Stomach (tissue), 9 donors: ENCODE results near the gene LMO2. TPM values are rescaled to one million over a fixed set of nuclear protein-coding genes. Genes with fewer than 3 reads are reported as not detected.

Experiments used
- DNase-seq, 2 donors: peaks; one replicate each; pipeline versions ENCODE4 v3.0.0 to v3.0.0-alpha.2; 2013 to 2019
- H3K27ac ChIP-seq, 5 donors: fragments of 200-600 bp in 4 of 5; sonication (generic) in 4 of 5; one replicate each; pipeline ENCODE4 v1.5.1; 2013 to 2019; ENCODE audit warnings: mild to moderate bottlenecking in 1 of 5, moderate library complexity in 1 of 5
- H3K27me3 ChIP-seq, 3 donors: fragments of 200-600 bp; sonication (generic); one replicate each; pipeline ENCODE4 v1.5.1; 2017 to 2019; ENCODE audit warnings: mixed run types in 1 of 3
- H3K36me3 ChIP-seq, 4 donors: fragments of 200-600 bp; sonication (generic); 1 replicate in 3 of 4; 2 replicates in 1 of 4; pipeline ENCODE4 v1.5.1; 2016 to 2019
- H3K4me1 ChIP-seq, 4 donors: fragments of 200-600 bp; sonication (generic); one replicate each; pipeline ENCODE4 v1.5.1; 2016 to 2019
- H3K4me3 ChIP-seq, 4 donors: fragments of 200-600 bp; sonication (generic) in 3 of 4; one replicate each; pipeline ENCODE4 v1.5.1; 2016 to 2019; ENCODE audit warnings: mild to moderate bottlenecking in 1 of 4
- H3K9me3 ChIP-seq, 4 donors: fragments of 200-600 bp; sonication (generic); one replicate each; pipeline ENCODE4 v1.5.1; 2016 to 2019
- EP300 ChIP-seq: sonication (generic); formaldehyde crosslinking; IDR thresholded peaks from one replicate; pipeline ENCODE4 v1.6.1; 2017; ENCODE audit warnings: antibody characterized with exemption
- POLR2A ChIP-seq, 4 donors: fragments of 450-650 bp; IDR thresholded peaks; one replicate each; pipeline ENCODE4 v1.6.1; 2016; ENCODE audit warnings: antibody characterized with exemption in 4 of 4, control low read depth in 2 of 4, mild to moderate bottlenecking in 1 of 4, moderate library complexity in 1 of 4
- POLR2AphosphoS5 ChIP-seq, 3 donors: sonication (generic); formaldehyde crosslinking; IDR thresholded peaks; one replicate each; pipeline ENCODE4 v1.6.1; 2016; ENCODE audit warnings: antibody characterized with exemption in 3 of 3
- WGBS, 5 donors: extraction: QIAGEN DNeasy Blood & Tissue Kit in 3 of 5; methylation state at CpG; one replicate each; pipeline versions ENCODE4 v1.1.5 to v1.1.7; 2013 to 2018; 5-methylcytosine and 5-hydroxymethylcytosine counted together
- intact Hi-C: fragments of 100-400 bp; cut with DNase I; formaldehyde crosslinking; loops from one replicate; pipeline ENCODE4 v1.15.1; 2023; ENCODE audit warnings: low total_unique reads
- polyA plus RNA-seq, 3 donors: library from polyadenylated mRNA; stranded (reverse); fragments of 200-250 nt; gene quantifications; one replicate each; pipeline ENCODE4 v1.2.3, GENCODE V29; 2013
- total RNA-seq, 5 donors: library from RNA; depleted of rRNA; stranded (reverse); fragments of >200 nt; gene quantifications; one replicate each; pipeline versions ENCODE4 v1.1.0 to v1.2.3, GENCODE V29; 2014 to 2016
- TF ChIP-seq, protein P1 (sequence below), 7 experiments: fragments of 450-650 bp in 4 of 7; fragments of 200-600 bp in 3 of 7; sonication (generic) in 3 of 7; IDR thresholded peaks; one replicate each; pipeline ENCODE4 v1.5.1; 2016 to 2019; ENCODE audit warnings: antibody characterized with exemption in 7 of 7, control low read depth in 2 of 7, mild to moderate bottlenecking in 1 of 7
- donor health status: healthy with polysubstance abuse.
- donor health status: Bipolar disorder and iron deficiency.
- donor health status: healthy.

Gene LMO2
- total and polyA plus RNA-seq, 8 donors, result 9.1 to 54.7 (median 12.3) TPM; not detected in 1

DNA sequence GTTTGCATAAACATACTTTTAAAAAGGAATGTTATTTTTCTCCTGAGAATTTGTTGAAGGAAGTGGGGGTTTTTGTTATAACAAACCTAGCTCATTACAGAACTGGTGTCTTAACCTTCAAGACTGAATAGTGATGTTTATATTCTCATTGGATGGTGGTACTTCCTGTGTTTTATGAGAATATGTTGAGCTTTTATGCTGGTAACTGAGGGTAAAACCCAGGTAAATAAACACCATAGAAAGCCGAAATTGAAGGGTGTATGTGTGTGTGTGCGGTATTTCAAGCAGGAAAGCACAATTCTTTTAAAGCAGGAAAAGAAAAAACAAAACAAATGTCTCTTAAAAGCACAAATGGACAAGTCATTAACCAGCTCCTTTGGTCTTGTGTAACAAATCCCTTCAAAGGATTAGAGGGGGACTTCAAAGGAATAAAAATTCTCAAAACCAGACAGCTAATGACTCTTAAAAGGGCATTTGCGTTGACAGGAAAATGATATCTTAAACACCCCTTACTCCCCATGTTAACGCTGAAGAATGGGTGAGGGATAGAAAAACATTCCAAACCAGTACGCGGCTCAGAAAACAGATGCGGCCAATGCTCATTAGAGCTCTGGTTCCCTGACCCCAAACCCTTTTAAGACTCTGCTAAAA, 23.8 kb downstream of the LMO2 start:
- WGBS, 5 donors, result 17 to 30% (median 24%) methylated on average over 7 of the region's 7 CpGs
- peaks cover 15 to 28% (median 20%) of the 10 kb centered on the region in 4 donors for H3K4me1 ChIP-seq
- intact Hi-C loops, result no loop called here
- peak overlapping the region; percentile 59 to 87 (median 64) for H3K4me3 ChIP-seq
- peaks cover 0 to 80% (median 19%) of the 10 kb centered on the region in 3 donors for H3K27me3 ChIP-seq
- no peaks in the 10 kb centered on the region for H3K9me3 ChIP-seq
- TF ChIP-seq, protein P1, sequence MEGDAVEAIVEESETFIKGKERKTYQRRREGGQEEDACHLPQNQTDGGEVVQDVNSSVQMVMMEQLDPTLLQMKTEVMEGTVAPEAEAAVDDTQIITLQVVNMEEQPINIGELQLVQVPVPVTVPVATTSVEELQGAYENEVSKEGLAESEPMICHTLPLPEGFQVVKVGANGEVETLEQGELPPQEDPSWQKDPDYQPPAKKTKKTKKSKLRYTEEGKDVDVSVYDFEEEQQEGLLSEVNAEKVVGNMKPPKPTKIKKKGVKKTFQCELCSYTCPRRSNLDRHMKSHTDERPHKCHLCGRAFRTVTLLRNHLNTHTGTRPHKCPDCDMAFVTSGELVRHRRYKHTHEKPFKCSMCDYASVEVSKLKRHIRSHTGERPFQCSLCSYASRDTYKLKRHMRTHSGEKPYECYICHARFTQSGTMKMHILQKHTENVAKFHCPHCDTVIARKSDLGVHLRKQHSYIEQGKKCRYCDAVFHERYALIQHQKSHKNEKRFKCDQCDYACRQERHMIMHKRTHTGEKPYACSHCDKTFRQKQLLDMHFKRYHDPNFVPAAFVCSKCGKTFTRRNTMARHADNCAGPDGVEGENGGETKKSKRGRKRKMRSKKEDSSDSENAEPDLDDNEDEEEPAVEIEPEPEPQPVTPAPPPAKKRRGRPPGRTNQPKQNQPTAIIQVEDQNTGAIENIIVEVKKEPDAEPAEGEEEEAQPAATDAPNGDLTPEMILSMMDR (IDR thresholded peaks at IDR 0.05), result no peak
- TF ChIP-seq EP300 (no peak), POLR2AphosphoS5 (IDR thresholded peaks at IDR 0.05) (no peak), POLR2A (IDR thresholded peaks at IDR 0.05) (no peak)
- peak overlapping the region in 4 of 5 donors; percentile 66 to 87 (median 80) for H3K27ac ChIP-seq
- DNase-seq, result no peak
- no peaks in the 10 kb centered on the region for H3K36me3 ChIP-seq

DNA sequence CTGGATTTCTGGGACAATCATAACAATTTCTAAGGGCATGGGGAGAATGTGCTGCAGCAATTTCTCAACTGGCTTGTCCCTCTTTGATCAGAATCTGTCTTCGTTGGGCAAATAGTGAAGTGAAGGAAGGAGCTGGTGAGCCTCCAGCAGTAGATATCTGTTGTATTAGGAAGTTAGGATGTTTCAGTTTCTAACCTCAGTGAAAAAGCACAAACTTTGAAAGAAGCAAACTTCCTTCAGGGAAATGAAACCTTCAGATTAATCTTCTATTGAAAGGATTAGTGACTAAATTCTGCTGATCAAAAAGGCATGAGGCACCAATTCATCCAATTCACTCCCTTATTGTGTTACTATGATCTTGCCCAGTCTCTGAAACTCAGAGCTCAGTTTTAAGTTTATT, 24.3 kb downstream of the LMO2 start:
- TF ChIP-seq POLR2A (IDR thresholded peaks at IDR 0.05), result no peak
- no peak for TF ChIP-seq EP300
- TF ChIP-seq, protein P1 (IDR thresholded peaks at IDR 0.05), result no peak
- no peak for TF ChIP-seq POLR2AphosphoS5 (IDR thresholded peaks at IDR 0.05)
- intact Hi-C loops, result no loop called here
- no peaks in the 10 kb centered on the region for H3K36me3 ChIP-seq
- WGBS, 5 donors, result 32 to 58% (median 52%) methylated on average over 1 of the region's 1 CpG
- H3K27me3 ChIP-seq, result peaks cover 0 to 75% (median 19%) of the 10 kb centered on the region in 3 donors
- H3K4me3 ChIP-seq, result peak overlapping the region in 3 of 4 donors; percentile 61 to 87 (median 68)
- no peak for DNase-seq
- H3K9me3 ChIP-seq, result no peaks in the 10 kb centered on the region
- peaks cover 15 to 28% (median 20%) of the 10 kb centered on the region in 4 donors for H3K4me1 ChIP-seq
- H3K27ac ChIP-seq, result peak overlapping the region in 2 of 5 donors; percentile 5 to 78

DNA sequence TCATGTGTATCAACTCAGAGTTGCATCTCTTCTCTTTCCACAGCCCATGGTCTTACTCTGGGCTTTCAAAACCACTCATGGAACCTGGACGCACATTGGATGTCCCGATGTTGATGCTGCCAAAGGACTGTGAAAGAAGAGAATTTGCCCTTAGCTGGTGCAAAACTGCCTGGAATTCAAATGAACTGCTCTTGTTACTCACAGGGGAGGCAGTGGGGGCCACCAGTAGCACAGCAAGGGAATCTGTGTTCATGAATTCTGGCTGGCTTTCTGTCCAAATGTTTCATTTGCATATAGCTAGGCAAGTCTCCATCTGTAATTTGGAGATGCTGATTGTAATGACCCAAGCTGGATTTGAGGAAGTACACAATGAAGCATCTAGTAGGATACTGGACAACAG, 24.9 kb downstream of the LMO2 start:
- 61 to 86% (median 81%) methylated on average over 2 of the region's 2 CpGs for WGBS, 5 donors
- Histone ChIP-seq H3K36me3 (no peaks in the 10 kb centered on the region), H3K27me3 (peaks cover 0 to 69% (median 19%) of the 10 kb centered on the region in 3 donors), H3K4me1 (peaks cover 15 to 28% (median 20%) of the 10 kb centered on the region in 4 donors), H3K27ac (peak overlapping the region in 1 of 5 donors; percentile 78), H3K9me3 (no peaks in the 10 kb centered on the region), H3K4me3 (peak overlapping the region in 1 of 4 donors; percentile 87)
- no peak for DNase-seq
- TF ChIP-seq POLR2AphosphoS5 (IDR thresholded peaks at IDR 0.05), result no peak
- no peak for TF ChIP-seq EP300
- TF ChIP-seq, protein P1 (IDR thresholded peaks at IDR 0.05), result no peak
- no peak for TF ChIP-seq POLR2A (IDR thresholded peaks at IDR 0.05)
- intact Hi-C loops, result no loop called here

DNA sequence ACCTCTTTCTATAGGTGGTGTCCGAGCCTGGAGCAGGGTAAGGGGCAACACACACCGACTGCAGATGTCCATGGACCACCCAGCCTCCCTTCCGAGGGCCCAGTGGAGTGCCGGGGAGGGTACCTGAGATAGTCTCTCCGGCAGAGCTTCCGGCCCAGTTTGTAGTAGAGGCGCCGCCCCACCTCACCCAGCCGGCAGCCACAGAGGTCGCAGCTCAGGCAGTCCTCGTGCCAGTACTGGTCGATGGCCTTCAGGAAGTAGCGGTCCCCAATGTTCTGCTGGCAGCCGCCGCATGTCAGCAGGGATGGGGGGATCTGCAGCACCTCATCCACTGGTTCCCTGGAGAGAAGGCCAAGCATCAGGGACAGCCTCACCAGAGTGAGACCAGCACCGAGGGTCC, 27.4 kb downstream of the LMO2 start:
- DNase-seq, result no peak
- H3K4me1 ChIP-seq, result peaks cover 8 to 14% (median 11%) of the 10 kb centered on the region in 4 donors
- peaks cover 0 to 8% (median 0%) of the 10 kb centered on the region in 4 donors for H3K36me3 ChIP-seq
- TF ChIP-seq, protein P1 (IDR thresholded peaks at IDR 0.05), result no peak
- no peak for TF ChIP-seq POLR2A (IDR thresholded peaks at IDR 0.05)
- TF ChIP-seq POLR2AphosphoS5 (IDR thresholded peaks at IDR 0.05), result no peak
- no peak for TF ChIP-seq EP300
- H3K27ac ChIP-seq, result no peak overlapping the region
- H3K4me3 ChIP-seq, result no peak overlapping the region
- intact Hi-C loops, result no loop called here
- H3K9me3 ChIP-seq, result no peaks in the 10 kb centered on the region
- H3K27me3 ChIP-seq, result peaks cover 0 to 48% (median 11%) of the 10 kb centered on the region in 3 donors
- 68 to 80% (median 70%) methylated on average over 13 to 16 of the region's 16 CpGs for WGBS, 5 donors
